OCI-LY3 (cell line): ENCODE results near the gene E2F1.

Experiments
- H2AFZ ChIP-seq: fragments of 200-600, 300-600 bp; shearing (Covaris generic); 2 replicates; pipeline ENCODE4 v1.6.0; 2014; ENCODE audit warnings: antibody characterized with exemption, low read depth, low read length
- H3K27ac ChIP-seq: fragments of 200-600, 300-600 bp; sonication (generic); 2 replicates; pipeline ENCODE4 v1.5.1; 2014; ENCODE audit warnings: mild to moderate bottlenecking, low read length, moderate library complexity, mixed read lengths
- H3K27me3 ChIP-seq: fragments of 200-600, 300-600 bp; sonication (generic); 2 replicates; pipeline ENCODE4 v1.6.1; 2014; ENCODE audit warnings: low read depth, low read length, mixed read lengths
- H3K36me3 ChIP-seq: fragments of 200-600, 300-600 bp; sonication (generic); replicated peaks from 2 replicates; pipeline ENCODE3; 2014; ENCODE audit warnings: low read depth, low read length, mixed read lengths
- H3K4me1 ChIP-seq: fragments of 300-600, 200-600 bp; sonication (generic); 2 replicates; pipeline ENCODE4 v1.6.1; 2014; ENCODE audit warnings: low read length, mixed read lengths
- H3K4me2 ChIP-seq: fragments of 200-600, 300-600 bp; sonication (generic); 2 replicates; pipeline ENCODE4 v1.6.1; 2014; ENCODE audit warnings: low read length, mixed read lengths
- H3K4me3 ChIP-seq: fragments of 300-600, 200-600 bp; sonication (generic); 2 replicates; pipeline ENCODE4 v1.5.1; 2014; ENCODE audit warnings: antibody characterized with exemption, mild to moderate bottlenecking, low read length, moderate library complexity
- H3K79me2 ChIP-seq: fragments of 300-600, 200-600 bp; shearing (Covaris generic); 2 replicates; pipeline ENCODE4 v1.6.1; 2014; ENCODE audit warnings: mild to moderate bottlenecking, low read length, mixed read lengths
- H3K9ac ChIP-seq: fragments of 300-600, 200-600 bp; shearing (Covaris generic); 2 replicates; pipeline ENCODE4 v1.6.0; 2014; ENCODE audit warnings: mild to moderate bottlenecking, low read length, moderate library complexity
- H3K9me3 ChIP-seq: fragments of 200-600, 300-600 bp; shearing (Covaris generic); 2 replicates; pipeline ENCODE4 v1.6.1; 2014; ENCODE audit warnings: low read length, mixed read lengths; ENCODE audit not compliant: insufficient read depth
- H4K20me1 ChIP-seq: fragments of 200-600, 300-600 bp; sonication (generic); 2 replicates; pipeline ENCODE4 v1.6.1; 2016; ENCODE audit warnings: low read length, mixed read lengths; ENCODE audit not compliant: insufficient read depth
- EZH2phosphoT487 ChIP-seq: fragments of 200-600 bp; shearing (Covaris generic); IDR thresholded peaks from 2 replicates; pipeline ENCODE4 v1.6.1; 2018; ENCODE audit warnings: antibody characterized with exemption, mixed run types, low read depth
- TF ChIP-seq, protein P1 (sequence below): fragments of 200-600, 300-600 bp; sonication (generic); IDR thresholded peaks from 2 replicates; pipeline ENCODE4 v1.5.1; 2014; ENCODE audit warnings: antibody characterized with exemption, low read length, low read depth

The E2F1 gene

DNA sequence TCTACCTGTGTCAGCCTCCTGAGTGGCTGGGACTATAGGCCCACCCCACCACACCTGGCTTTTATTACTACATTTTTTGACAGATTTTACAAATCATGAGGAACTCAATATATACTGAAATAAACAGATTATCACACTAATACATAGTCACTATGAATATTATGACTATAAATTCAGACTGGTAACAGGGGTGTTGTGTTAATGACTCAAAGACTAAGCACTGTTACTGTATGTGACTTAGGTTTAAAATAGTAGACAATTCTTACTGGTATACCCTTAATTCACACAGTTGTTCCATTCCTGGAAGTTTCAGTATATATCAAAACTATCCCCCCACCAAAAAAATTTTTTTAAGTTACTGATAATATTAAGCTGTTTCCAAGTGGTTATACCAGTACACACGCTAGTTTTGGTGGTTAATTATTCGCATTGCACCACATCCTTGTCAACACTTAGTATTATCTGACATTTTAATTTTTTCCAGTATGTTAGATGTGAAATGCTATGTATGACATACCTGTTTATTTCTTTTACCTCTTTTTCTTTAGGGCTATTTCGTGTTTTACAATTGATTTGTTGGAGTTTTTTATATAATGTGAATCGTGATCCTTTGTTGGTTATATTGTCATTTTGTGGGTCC is 58.5 kb downstream of the E2F1 start:
- no peak for TF ChIP-seq EZH2phosphoT487
- TF ChIP-seq, protein P1, sequence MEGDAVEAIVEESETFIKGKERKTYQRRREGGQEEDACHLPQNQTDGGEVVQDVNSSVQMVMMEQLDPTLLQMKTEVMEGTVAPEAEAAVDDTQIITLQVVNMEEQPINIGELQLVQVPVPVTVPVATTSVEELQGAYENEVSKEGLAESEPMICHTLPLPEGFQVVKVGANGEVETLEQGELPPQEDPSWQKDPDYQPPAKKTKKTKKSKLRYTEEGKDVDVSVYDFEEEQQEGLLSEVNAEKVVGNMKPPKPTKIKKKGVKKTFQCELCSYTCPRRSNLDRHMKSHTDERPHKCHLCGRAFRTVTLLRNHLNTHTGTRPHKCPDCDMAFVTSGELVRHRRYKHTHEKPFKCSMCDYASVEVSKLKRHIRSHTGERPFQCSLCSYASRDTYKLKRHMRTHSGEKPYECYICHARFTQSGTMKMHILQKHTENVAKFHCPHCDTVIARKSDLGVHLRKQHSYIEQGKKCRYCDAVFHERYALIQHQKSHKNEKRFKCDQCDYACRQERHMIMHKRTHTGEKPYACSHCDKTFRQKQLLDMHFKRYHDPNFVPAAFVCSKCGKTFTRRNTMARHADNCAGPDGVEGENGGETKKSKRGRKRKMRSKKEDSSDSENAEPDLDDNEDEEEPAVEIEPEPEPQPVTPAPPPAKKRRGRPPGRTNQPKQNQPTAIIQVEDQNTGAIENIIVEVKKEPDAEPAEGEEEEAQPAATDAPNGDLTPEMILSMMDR = no peak
- no peak overlapping the region for H3K9ac ChIP-seq
- H3K36me3 ChIP-seq = peaks cover 19% of the 10 kb centered on the region
- H3K4me2 ChIP-seq = no peak overlapping the region
- H2AFZ ChIP-seq = no peak overlapping the region
- H3K27me3 ChIP-seq = no peaks in the 10 kb centered on the region
- no peak overlapping the region for H3K4me3 ChIP-seq
- no peaks in the 10 kb centered on the region for H3K79me2 ChIP-seq
- H4K20me1 ChIP-seq = no peaks in the 10 kb centered on the region
- H3K4me1 ChIP-seq = no peaks in the 10 kb centered on the region
- H3K9me3 ChIP-seq = no peaks in the 10 kb centered on the region
- no peak overlapping the region for H3K27ac ChIP-seq

DNA sequence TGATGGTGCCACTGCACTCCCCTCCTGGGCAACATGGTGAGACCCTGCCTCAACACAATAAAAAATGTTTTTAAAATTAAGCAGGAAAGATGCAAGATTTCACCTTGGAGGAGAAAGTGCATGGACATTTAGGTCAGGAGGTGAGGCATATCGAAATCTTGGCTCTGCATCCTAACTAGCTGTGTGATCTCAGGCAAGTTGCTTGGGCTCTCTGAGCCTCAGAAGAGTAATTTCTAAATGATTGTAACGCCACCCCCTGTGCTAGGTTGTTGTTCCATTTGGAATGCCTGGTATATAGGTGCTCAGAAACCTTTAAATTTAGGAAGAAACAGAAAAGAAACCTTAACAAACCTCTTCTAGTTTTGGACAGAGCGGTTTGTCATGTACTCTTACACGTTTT is 60.0 kb downstream of the E2F1 start:
- Histone ChIP-seq H3K27ac (no peak overlapping the region), H3K9ac (no peak overlapping the region), H4K20me1 (no peaks in the 10 kb centered on the region), H3K4me2 (no peak overlapping the region), H3K4me1 (no peaks in the 10 kb centered on the region), H3K36me3 (peaks cover 19% of the 10 kb centered on the region), H3K4me3 (no peak overlapping the region), H3K9me3 (no peaks in the 10 kb centered on the region), H3K27me3 (no peaks in the 10 kb centered on the region), H2AFZ (no peak overlapping the region), H3K79me2 (no peaks in the 10 kb centered on the region)
- TF ChIP-seq EZH2phosphoT487 = no peak
- TF ChIP-seq, protein P1 = no peak
